NCI-H1694 treated with DMSO at 0.1 percent for 48 hours (cell line): ENCODE results near the gene GMDS.

Experiments
- DNase-seq: peaks from one replicate; lab custom pipeline; 2025; lab: John Stamatoyannopoulos, UW

The GMDS gene

DNA sequence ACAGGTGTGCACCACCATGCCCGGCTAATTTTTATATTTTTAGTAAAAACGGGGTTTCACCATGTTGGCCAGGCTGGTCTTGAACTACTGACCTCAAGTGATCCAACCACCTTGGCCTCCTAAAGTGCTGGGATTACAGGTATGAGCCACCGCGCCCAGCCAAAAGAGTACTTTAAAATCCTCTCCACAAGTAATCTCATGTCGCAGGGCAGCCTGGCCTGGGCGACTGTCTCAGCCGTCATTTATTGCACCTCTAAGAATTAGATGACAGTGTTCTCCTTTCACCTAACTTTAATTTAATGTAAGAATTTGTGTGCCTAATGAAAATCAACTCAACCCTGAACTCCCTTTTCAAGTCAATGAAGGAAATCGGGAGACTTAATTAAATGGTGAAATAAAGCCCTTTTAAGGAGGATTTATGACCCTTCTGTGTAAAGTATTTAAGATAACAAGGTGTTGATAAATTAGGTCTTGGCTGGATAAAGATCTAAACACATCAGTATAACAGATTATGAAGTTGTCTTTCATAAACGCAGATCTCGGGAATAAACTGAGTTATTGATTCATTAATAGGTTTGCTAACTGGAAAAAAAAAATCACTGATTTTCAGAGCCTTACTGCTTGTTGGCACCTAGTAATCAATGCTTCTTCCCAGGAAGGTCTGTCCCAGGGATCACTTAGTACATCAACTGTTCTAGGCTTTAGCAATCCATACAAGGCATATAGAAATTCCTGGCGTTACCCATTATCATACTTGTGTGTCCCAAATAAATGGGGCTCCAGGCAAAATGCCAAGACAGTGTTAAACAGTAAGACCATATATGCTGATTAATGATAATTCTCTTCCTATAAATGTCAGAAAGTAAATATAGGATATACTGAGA lies 209.3 kb downstream of the GMDS start:
- no peak for DNase-seq

DNA sequence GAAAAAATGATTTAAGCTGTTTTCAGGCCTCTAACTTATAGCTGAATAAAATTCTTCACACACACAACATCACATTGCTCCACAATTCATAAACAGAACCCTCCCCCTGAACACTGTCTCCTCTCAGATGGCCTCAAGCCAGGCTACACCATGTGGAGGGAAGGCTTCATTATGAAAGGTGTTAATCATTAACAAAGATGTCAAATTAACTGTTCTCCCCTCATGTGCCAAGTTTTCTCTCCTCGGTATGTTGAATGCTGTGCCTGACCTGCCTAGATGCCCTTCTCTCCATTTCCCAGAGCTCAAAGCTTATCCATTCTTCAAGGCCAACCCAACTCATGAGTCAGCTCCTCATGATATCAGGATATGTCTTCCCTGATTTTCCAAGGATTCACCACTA lies 210.4 kb downstream of the GMDS start:
- no peak for DNase-seq

- no peak for DNase-seq
Observed at GRCh38 chr6:2034256-2034655, 211.1 kb downstream of the GMDS start.

DNA sequence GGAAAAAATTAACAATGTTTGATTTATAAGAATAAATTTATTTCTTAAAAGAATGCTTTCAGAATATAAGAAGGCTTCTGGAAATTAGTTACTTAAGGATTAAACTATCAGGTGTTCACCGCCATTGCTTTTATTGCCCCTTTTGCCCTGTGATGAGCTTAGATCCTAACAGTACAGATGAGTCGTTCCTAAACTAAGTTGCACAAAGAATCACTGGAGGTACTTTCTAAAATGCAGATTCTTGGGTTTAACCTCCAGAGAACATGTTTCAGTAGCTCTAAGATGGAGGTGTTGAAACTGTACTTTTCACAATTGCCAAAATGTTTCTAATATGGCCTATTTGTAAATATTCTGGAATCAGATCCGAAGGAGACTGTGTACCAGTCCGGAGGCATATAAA lies 211.9 kb downstream of the GMDS start:
- no peak for DNase-seq

GRCh38 chr6:2030682-2031244 lies 214.6 kb downstream of the GMDS start:
- DNase-seq, result no peak

DNA sequence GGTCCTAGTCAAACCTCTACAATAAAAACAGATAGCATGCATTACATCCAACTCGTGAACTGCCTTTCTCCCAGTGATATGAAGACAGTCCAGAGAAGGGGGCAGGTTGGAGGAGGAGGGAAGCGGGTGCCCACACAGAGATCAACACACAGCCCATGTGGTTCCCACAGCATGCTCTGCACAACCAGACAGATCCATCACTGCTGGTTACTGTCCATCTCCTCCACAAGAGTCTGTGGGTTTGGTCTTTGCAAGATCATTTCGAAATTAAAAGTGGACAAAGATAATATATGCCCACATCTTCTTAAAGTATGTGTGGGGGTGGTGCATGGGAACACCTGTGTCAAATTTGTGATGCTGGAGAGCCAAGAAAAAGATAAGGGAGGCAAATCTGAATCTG lies 215.5 kb downstream of the GMDS start:
- no peak for DNase-seq

DNA sequence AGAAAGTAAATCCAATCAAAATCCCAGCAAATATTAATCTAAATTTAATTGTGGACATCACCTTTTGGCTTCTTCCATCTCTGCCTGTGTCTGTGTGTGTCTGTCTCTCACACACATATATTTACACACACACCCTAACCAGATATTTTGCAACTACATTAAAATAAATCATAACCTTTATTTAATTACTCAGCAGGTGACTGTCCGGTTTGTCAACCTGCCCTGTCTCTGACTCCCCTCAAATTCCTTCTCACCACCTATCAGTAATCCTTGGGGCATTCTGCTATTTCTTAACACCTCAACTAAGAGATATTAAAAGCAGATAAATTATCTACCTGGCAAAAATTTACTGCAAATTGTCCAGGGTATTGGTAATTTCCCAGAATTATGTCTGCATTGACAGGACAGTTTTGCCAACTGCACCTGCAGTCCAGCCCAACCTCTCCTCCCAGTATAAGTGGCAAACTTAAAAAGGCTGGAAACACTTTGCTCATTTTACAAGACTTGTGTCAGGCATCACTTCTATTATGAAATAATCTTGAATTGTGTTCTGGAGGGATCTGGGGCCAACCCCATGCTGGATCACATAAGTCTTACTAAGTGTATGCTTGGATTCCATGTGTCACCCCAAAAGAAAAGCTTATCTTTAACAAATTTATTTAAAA lies 216.1 kb downstream of the GMDS start:
- DNase-seq, result no peak

DNA sequence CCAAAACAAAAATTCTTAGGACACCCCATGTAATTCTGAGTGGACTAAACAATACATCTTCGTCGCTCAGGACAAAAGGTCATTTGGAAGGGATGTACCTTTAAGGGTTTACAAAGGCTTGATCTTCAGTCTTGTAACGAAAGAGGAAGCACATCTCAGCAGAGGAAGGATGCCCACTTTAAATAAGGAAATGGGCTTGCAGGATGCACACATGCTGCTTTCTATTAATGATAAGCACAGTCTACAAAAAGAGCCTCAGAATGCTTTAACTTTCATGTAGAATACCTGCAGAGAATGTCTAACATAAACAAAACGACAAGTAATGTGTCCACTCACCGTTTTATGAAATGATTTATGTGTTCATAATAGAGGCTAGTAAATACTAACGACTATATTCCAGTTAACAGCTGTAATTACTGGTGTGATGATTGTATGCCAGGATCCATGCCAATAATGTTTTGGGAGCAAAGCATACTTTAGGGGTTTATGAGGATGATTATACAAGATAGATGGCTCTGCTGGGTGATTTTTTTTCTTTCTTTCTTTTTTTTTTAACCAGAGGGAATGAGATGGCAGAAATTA lies 216.9 kb downstream of the GMDS start:
- DNase-seq, result no peak

DNA sequence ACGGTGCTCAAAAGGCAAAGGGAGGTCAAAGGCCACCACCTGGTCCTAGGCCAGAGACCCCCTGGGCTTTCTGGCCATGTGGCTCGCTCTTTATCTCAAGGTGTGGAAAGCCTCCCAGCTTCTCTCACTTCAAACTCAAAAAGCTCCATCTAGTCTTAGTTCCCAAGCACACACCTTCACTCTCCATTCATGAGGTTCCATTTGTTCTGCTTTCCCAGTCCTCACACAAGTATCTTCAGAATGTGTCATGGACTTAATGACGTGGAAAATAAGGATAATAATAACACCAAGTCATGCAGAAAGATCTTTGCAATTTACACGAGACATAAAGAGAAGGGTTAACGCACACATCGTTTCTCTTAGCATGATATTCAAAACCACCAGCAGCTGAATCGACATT lies 219.3 kb downstream of the GMDS start:
- no peak for DNase-seq

DNA sequence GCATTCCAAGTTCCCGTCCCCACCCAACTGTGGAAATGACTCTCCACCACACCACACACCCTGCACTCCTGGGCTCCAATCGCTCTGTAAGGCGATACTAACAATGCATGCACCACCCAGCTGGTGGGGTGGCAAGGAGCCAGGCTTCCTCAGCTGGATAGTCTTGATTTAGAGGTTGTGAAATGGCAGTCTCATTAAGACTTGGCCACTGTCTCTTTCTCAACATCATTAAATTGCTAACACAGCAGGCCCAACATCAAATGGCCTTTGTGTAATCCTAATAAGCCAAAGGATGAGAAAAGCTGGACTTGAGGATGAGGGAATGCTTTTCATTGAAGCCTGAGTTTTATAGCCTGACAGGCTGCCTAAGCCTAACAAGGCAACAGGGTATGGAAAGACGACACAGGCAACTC lies 223.7 kb downstream of the GMDS start:
- peak; percentile 79 for DNase-seq

DNA sequence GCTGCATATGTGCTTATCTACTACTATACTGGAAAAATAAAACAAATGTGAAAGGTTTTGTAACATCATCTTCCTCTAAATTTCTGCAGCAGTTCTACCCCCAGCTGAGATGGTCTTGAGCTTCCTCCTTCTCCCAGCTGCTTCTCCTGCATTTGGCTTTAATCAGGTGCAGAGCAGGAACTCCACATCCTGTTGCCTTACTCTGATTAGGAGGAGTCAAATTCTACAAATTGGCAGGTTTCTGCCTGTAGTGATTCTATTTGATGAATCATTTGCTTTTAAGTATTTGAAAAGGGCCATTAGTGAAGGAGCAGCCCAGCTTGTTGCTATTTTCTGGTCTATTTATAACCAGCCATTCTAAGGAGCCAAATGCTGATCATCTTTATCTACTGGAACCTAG lies 224.5 kb downstream of the GMDS start:
- DNase-seq, result no peak

- no peak for DNase-seq
Observed at GRCh38 chr6:2019051-2019450, 226.4 kb downstream of the GMDS start.

- DNase-seq, result no peak
Observed at GRCh38 chr6:2016040-2016439, 229.4 kb downstream of the GMDS start.

DNA sequence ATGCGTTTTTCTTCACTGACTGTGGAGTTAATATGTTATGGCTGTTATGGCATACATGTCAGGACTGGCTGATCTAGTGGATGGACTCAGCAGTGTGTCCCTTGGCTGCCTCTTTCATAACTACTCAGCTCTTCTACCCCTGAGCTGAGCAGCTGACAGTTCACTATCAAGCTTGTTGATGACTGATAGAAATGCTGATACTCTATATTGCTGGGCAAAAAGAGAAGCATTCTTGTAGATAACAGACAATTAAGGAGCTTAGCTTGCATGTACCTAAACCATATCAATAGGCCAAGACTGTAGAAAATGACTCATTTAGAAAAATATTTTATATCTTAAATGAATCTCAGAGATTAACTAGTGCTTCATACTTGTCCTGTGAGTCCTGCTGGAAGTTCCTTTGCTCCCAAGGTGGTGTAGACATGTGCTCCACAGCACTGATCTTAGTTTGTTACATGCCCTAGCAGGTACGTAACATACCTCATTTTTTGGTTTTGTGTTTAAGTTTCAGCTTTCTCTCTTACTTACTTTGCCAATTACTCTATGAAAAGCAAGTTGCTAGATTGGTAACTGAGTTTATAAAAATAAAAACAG lies 236.9 kb downstream of the GMDS start:
- no peak for DNase-seq

- no peak for DNase-seq
Observed at GRCh38 chr6:2007165-2007564, 238.2 kb downstream of the GMDS start.

GRCh38 chr6:2004888-2005287 lies 240.5 kb downstream of the GMDS start:
- no peak for DNase-seq

GRCh38 chr6:2000962-2001361 lies 244.4 kb downstream of the GMDS start:
- DNase-seq, result no peak

DNA sequence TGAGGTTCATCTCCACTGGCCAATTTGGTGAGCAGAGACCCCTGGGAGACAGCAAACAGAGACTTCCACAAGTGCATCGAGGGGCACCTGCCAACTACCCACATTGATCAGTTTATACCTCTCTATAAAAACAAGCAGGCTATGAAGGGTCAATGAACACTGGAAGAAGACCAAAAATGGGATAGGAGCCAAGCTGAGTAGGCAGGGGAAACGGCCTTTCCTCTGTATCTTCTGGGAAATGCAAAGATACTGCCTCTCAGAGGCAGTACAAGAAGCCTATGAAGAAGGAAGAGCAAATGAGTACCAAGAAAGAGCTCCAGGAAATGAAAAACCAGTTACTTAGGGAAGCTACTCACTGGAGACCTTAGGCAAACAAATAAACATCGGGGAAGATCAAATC lies 247.7 kb downstream of the GMDS start:
- DNase-seq, result no peak

- no peak for DNase-seq
Observed at GRCh38 chr6:1995636-1996035, 249.8 kb downstream of the GMDS start.

DNA sequence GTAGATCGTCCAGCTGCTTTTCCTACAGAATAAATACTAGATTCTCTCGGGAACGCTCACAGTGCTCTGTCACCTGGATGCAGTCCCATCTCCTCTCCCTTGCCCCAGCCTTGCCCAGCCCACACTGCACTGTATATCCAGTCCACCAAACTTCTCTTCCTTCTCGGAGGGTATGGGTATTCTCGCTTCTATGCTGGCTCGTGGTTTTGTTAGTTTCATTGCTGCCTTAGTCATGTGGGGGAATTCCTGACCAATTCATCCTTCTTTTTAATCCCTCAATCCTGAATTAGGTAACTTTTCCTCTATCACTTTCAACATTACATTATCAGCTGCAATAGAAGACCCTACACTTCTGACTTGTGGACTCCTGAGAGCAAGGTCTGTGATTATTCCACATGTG lies 252.4 kb downstream of the GMDS start:
- DNase-seq, result no peak

GRCh38 chr6:1991332-1991878 lies 254.0 kb downstream of the GMDS start:
- no peak for DNase-seq

- no peak for DNase-seq
Observed at GRCh38 chr6:1988843-1989242, 256.6 kb downstream of the GMDS start.
